Measurements from ENCODE around the gene ADGRL1. TPM values are rescaled to one million over a fixed set of nuclear protein-coding genes. Genes with fewer than 3 reads are reported as not detected.
"Not testable (repeated sequence)": the region's sequence is repeated elsewhere in the genome, so short reads cannot be mapped to it uniquely, and the experiment has no call there.

ADGRL1 gene
- total and polyA plus RNA-seq, 2 donors (not counting 1 experiment from before 2014, with no cell fraction given) = 0.64 to 1.8 TPM

GRCh38 chr19:14197288-14197687 is 8.7 kb downstream of the ADGRL1 start:
- H3K27ac ChIP-seq (ENCODE audit: low read length in 2 of 2); H2AFZ ChIP-seq (ENCODE audit: insufficient read depth, low read depth, low read length, poor library complexity, severe bottlenecking); H4K20me1 ChIP-seq (ENCODE audit: control insufficient read depth, insufficient read depth, low read length, poor library complexity, severe bottlenecking); H3K9me3 Mint-ChIP-seq (ENCODE audit: insufficient read depth); H3K4me3 ChIP-seq (ENCODE audit: control extremely low read depth in 1 of 5, extremely low read depth in 1 of 5, insufficient read depth in 1 of 5, low read depth in 2 of 5, low read length in 4 of 5); H3K9me3 ChIP-seq (ENCODE audit: control extremely low read depth in 1 of 3, control insufficient read depth in 2 of 3, insufficient read depth in 1 of 3, low read length in 2 of 3); H3K36me3 ChIP-seq (replicated peaks in 1 of 2; ENCODE audit: control extremely low read depth in 1 of 2, control insufficient read depth in 1 of 2, extremely low read depth in 1 of 2, insufficient read depth in 2 of 2, low read length in 1 of 2); H3K4me1 Mint-ChIP-seq; H3K79me2 ChIP-seq (ENCODE audit: control insufficient read depth, insufficient read depth, low read length); H3K4me2 ChIP-seq (replicated peaks; ENCODE audit: low read depth, low read length, poor library complexity, severe bottlenecking); H3K27ac Mint-ChIP-seq; POLR2A ChIA-PET; H3K4me1 ChIP-seq (ENCODE audit: control insufficient read depth in 2 of 2, insufficient read depth in 2 of 2, low read length in 2 of 2); H3K9ac ChIP-seq (ENCODE audit: low read length); ATAC-seq (ENCODE audit: low read depth); DNase-seq; H3K27me3 ChIP-seq (replicated peaks in 1 of 4; ENCODE audit: control extremely low read depth in 1 of 4, control insufficient read depth in 3 of 4, insufficient read depth in 4 of 4, low read length in 3 of 4); H3K4me3 Mint-ChIP-seq: not testable (repeated sequence)
- intact Hi-C loops (cut with micrococcal nuclease) = loop anchor here (2.0 kb wide), 1 partner anchor 290 kb away; no protein-coding TSS in a partner anchor
- 100% methylated on average over 1 of the region's 7 CpGs for WGBS (ENCODE audit: insufficient coverage)
- CTCF ChIA-PET = interaction anchor here (1.0 to 5.8 kb wide), 4 partner anchors 60 to 209 kb away, joined by 3 to 63 read pairs (median 4); no protein-coding TSS in a partner anchor
- peaks cover 16% of the 10 kb centered on the region for H3K27me3 Mint-ChIP-seq

DNA sequence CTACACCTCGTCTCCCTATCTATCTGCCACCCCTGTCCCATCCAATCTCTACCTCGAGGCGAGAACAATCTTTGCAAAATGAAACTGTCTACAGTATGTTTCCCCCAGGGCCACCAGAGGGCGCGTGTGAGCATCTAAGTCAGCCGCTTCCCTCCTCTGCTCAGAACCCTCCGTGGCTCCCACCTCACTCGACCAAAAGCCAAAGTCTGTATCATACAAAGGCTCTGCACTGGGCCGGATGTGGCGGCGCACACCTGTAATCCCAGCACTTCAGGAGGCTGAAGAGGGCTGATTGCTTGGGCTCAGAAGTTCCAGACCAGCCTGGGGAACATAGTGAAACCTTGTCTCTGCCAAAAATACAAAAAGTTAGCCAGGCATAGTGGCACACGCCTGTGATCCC is 9.9 kb downstream of the ADGRL1 start:
- H4K20me1 ChIP-seq (ENCODE audit: control insufficient read depth, insufficient read depth, low read length, poor library complexity, severe bottlenecking); H3K79me2 ChIP-seq (ENCODE audit: control insufficient read depth, insufficient read depth, low read length); H3K36me3 ChIP-seq (replicated peaks in 1 of 2; ENCODE audit: control extremely low read depth in 1 of 2, control insufficient read depth in 1 of 2, extremely low read depth in 1 of 2, insufficient read depth in 2 of 2, low read length in 1 of 2); H3K27ac ChIP-seq (ENCODE audit: low read length in 2 of 2); H3K27ac Mint-ChIP-seq; H3K9me3 ChIP-seq (ENCODE audit: control extremely low read depth in 1 of 3, control insufficient read depth in 2 of 3, insufficient read depth in 1 of 3, low read length in 2 of 3); POLR2A ChIA-PET; H3K9me3 Mint-ChIP-seq (ENCODE audit: insufficient read depth); H3K27me3 ChIP-seq (replicated peaks in 1 of 4; ENCODE audit: control extremely low read depth in 1 of 4, control insufficient read depth in 3 of 4, insufficient read depth in 4 of 4, low read length in 3 of 4); H3K4me1 ChIP-seq (ENCODE audit: control insufficient read depth in 2 of 2, insufficient read depth in 2 of 2, low read length in 2 of 2); H3K9ac ChIP-seq (ENCODE audit: low read length); H3K4me3 ChIP-seq (ENCODE audit: control extremely low read depth in 1 of 5, extremely low read depth in 1 of 5, insufficient read depth in 1 of 5, low read depth in 2 of 5, low read length in 4 of 5); H3K4me1 Mint-ChIP-seq: not testable (repeated sequence)
- TF ChIP-seq CTCF (IDR thresholded peaks at IDR 0.05) = peak; percentile 79
- 27% methylated on average over 10 of the region's 12 CpGs for WGBS (ENCODE audit: insufficient coverage)
- Histone ChIP-seq H3K4me2 (replicated peaks; ENCODE audit: low read depth, low read length, poor library complexity, severe bottlenecking) (peak overlapping the region; percentile 30), H2AFZ (ENCODE audit: insufficient read depth, low read depth, low read length, poor library complexity, severe bottlenecking) (peak overlapping the region; percentile 58)
- DNase-seq = peak; percentile 81
- Mint-ChIP-seq H3K27me3 (peaks cover 11% of the 10 kb centered on the region), H3K4me3 (peak overlapping the region; percentile 19)
- intact Hi-C loops (cut with micrococcal nuclease) = loop anchor here (1.0 to 2.0 kb wide), 3 partner anchors 152 to 291 kb away; no protein-coding TSS in a partner anchor
- CTCF ChIA-PET = interaction anchor here (1.0 to 5.8 kb wide), 5 partner anchors 59 to 289 kb away, joined by 3 to 63 read pairs (median 3); no protein-coding TSS in a partner anchor
- ATAC-seq (ENCODE audit: low read depth) = peak; percentile 82

DNA sequence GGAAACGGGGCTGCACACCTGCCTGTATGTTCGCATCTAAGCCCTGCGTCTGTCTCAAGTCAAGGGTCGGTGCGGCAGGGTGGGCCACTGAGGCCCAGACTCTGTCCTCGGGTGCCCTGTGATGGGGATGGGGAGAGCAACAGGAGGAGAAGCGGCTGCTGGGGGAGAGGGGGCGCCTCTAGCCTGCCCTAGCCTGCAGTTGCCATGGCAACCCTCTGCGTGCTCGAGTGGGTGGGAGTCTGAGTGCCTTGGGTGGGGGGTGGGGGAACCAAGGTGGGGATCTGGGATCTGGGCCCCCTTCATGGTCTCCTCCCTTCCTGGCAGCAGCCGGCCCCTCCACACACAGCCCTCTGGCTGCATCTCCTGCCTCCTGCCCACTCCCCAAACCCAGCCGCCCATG is 10.8 kb downstream of the ADGRL1 start:
- H3K4me3 Mint-ChIP-seq; H3K27ac ChIP-seq (ENCODE audit: low read length in 2 of 2); H3K4me1 Mint-ChIP-seq; H3K9me3 Mint-ChIP-seq (ENCODE audit: insufficient read depth); H3K36me3 ChIP-seq (replicated peaks in 1 of 2; ENCODE audit: control extremely low read depth in 1 of 2, control insufficient read depth in 1 of 2, extremely low read depth in 1 of 2, insufficient read depth in 2 of 2, low read length in 1 of 2); H3K79me2 ChIP-seq (ENCODE audit: control insufficient read depth, insufficient read depth, low read length); H3K4me3 ChIP-seq (ENCODE audit: control extremely low read depth in 1 of 5, extremely low read depth in 1 of 5, insufficient read depth in 1 of 5, low read depth in 2 of 5, low read length in 4 of 5); POLR2A ChIA-PET; H3K4me1 ChIP-seq (ENCODE audit: control insufficient read depth in 2 of 2, insufficient read depth in 2 of 2, low read length in 2 of 2); DNase-seq; H2AFZ ChIP-seq (ENCODE audit: insufficient read depth, low read depth, low read length, poor library complexity, severe bottlenecking); H3K4me2 ChIP-seq (replicated peaks; ENCODE audit: low read depth, low read length, poor library complexity, severe bottlenecking); ATAC-seq (ENCODE audit: low read depth); H4K20me1 ChIP-seq (ENCODE audit: control insufficient read depth, insufficient read depth, low read length, poor library complexity, severe bottlenecking); intact Hi-C loops (cut with micrococcal nuclease); H3K27ac Mint-ChIP-seq; H3K9me3 ChIP-seq (ENCODE audit: control extremely low read depth in 1 of 3, control insufficient read depth in 2 of 3, insufficient read depth in 1 of 3, low read length in 2 of 3); H3K27me3 ChIP-seq (replicated peaks in 1 of 4; ENCODE audit: control extremely low read depth in 1 of 4, control insufficient read depth in 3 of 4, insufficient read depth in 4 of 4, low read length in 3 of 4); H3K9ac ChIP-seq (ENCODE audit: low read length): not testable (repeated sequence)
- H3K27me3 Mint-ChIP-seq = peaks cover 11% of the 10 kb centered on the region
- CTCF ChIA-PET = interaction anchor here (0.7 to 5.8 kb wide), 4 partner anchors 153 to 565 kb away, joined by 3 to 63 read pairs (median 3); no protein-coding TSS in a partner anchor
- 96% methylated on average over 8 of the region's 12 CpGs for WGBS (ENCODE audit: insufficient coverage)

All from B cell (primary cell).